Mesenchymal stem cell (in vitro differentiated cells and primary cell): ENCODE data around the gene GPNMB.

Source experiments
- DNase-seq: peaks from one replicate; pipeline ENCODE4 v3.0.0-alpha.2; 2013
- H2AFZ ChIP-seq: one replicate; pipeline ENCODE4 v1.6.1; 2013; ENCODE audit warnings: low read depth, mild to moderate bottlenecking, control low read depth, inconsistent platforms, low read length, moderate library complexity
- H2AK5ac ChIP-seq: 2 replicates; pipeline ENCODE4 v1.6.1; 2013; ENCODE audit warnings: low read length, moderate library complexity, mild to moderate bottlenecking, inconsistent platforms; ENCODE audit not compliant: severe bottlenecking
- H2BK120ac ChIP-seq: one replicate; pipeline ENCODE4 v1.6.1; 2013; ENCODE audit warnings: low read depth, mild to moderate bottlenecking, inconsistent platforms, low read length, moderate library complexity
- H2BK12ac ChIP-seq, 2 experiments: one replicate each; pipeline ENCODE4 v1.6.1; 2013; ENCODE audit warnings: inconsistent platforms in 2 of 2, low read length in 2 of 2, mild to moderate bottlenecking in 2 of 2, moderate library complexity in 2 of 2, control low read depth in 1 of 2
- H2BK15ac ChIP-seq: one replicate; pipeline ENCODE4 v1.6.1; 2013; ENCODE audit warnings: mild to moderate bottlenecking, low read depth, inconsistent platforms; ENCODE audit not compliant: poor library complexity, severe bottlenecking
- H2BK5ac ChIP-seq: 2 replicates; pipeline ENCODE4 v1.6.1; 2013; ENCODE audit warnings: low read depth, mild to moderate bottlenecking, low read length, control low read depth, inconsistent platforms; ENCODE audit not compliant: poor library complexity, severe bottlenecking
- H3K14ac ChIP-seq, 2 experiments: one replicate each; pipeline ENCODE4 v1.6.1; 2013; ENCODE audit warnings: inconsistent platforms in 2 of 2, low read length in 2 of 2, control low read depth in 1 of 2, mild to moderate bottlenecking in 1 of 2, moderate library complexity in 1 of 2
- H3K18ac ChIP-seq, 2 experiments: one replicate each; pipeline ENCODE4 v1.6.1; 2013; ENCODE audit warnings: inconsistent platforms in 2 of 2, low read length in 2 of 2, control low read depth in 1 of 2, low read depth in 1 of 2, mild to moderate bottlenecking in 1 of 2
- H3K23ac ChIP-seq, 2 experiments: one replicate each; pipeline ENCODE4 v1.6.1; 2013; ENCODE audit warnings: inconsistent platforms in 2 of 2, low read length in 2 of 2, mild to moderate bottlenecking in 2 of 2, moderate library complexity in 2 of 2, control low read depth in 1 of 2
- H3K27ac ChIP-seq: 2 replicates; pipeline ENCODE4 v1.5.1; 2013; ENCODE audit warnings: mild to moderate bottlenecking, moderate library complexity, low read length, control low read depth, inconsistent platforms; ENCODE audit not compliant: poor library complexity, severe bottlenecking
- H3K27me3 ChIP-seq, 2 experiments: 2 replicates each; pipeline versions ENCODE4 v1.6.1 to v1.7.0; 2013; ENCODE audit warnings: low read length in 2 of 2, mild to moderate bottlenecking in 2 of 2, moderate library complexity in 2 of 2, control low read depth in 1 of 2, inconsistent platforms in 1 of 2; ENCODE audit not compliant: control insufficient read depth in 1 of 2, insufficient read depth in 1 of 2
- H3K36me3 ChIP-seq, 2 experiments: 2 replicates each; pipeline versions ENCODE4 v1.6.1 to v1.7.0; 2013; ENCODE audit warnings: low read length in 2 of 2, control low read depth in 1 of 2, inconsistent platforms in 1 of 2, low read depth in 1 of 2, mild to moderate bottlenecking in 1 of 2; ENCODE audit not compliant: insufficient read depth in 2 of 2, control insufficient read depth in 1 of 2
- H3K4ac ChIP-seq, 2 experiments: one replicate each; pipeline ENCODE4 v1.6.1; 2013; ENCODE audit warnings: inconsistent platforms in 2 of 2, low read length in 2 of 2, mild to moderate bottlenecking in 2 of 2, moderate library complexity in 2 of 2, control low read depth in 1 of 2, low read depth in 1 of 2
- H3K4me1 ChIP-seq: 2 replicates; pipeline ENCODE4 v1.6.1; 2013; ENCODE audit warnings: low read depth, low read length, control low read depth; ENCODE audit not compliant: control insufficient read depth, insufficient read depth
- H3K4me2 ChIP-seq: 2 replicates; pipeline ENCODE4 v1.6.1; 2013; ENCODE audit warnings: low read length, mild to moderate bottlenecking, inconsistent platforms; ENCODE audit not compliant: poor library complexity, severe bottlenecking
- H3K4me3 ChIP-seq, 2 experiments: 2 replicates each; pipeline versions ENCODE4 v1.5.1 to v1.7.0; 2013; ENCODE audit warnings: low read length in 2 of 2, mild to moderate bottlenecking in 2 of 2, control low read depth in 1 of 2, low read depth in 1 of 2; ENCODE audit not compliant: insufficient read depth in 1 of 2
- H3K79me1 ChIP-seq: replicated peaks from 2 replicates; pipeline ENCODE4 v1.6.1; 2013; ENCODE audit warnings: mild to moderate bottlenecking, control low read depth, low read length, inconsistent platforms; ENCODE audit not compliant: poor library complexity, severe bottlenecking
- H3K9ac ChIP-seq: 2 replicates; pipeline ENCODE4 v1.7.0; 2013; ENCODE audit warnings: mild to moderate bottlenecking, low read length, moderate library complexity
- H3K9me3 ChIP-seq: 2 replicates; pipeline ENCODE4 v1.7.0; 2013; ENCODE audit warnings: mild to moderate bottlenecking, low read length; ENCODE audit not compliant: control insufficient read depth
- H4K8ac ChIP-seq: one replicate; pipeline ENCODE4 v1.6.1; 2013; ENCODE audit warnings: inconsistent platforms, mild to moderate bottlenecking, low read length, moderate library complexity
- H4K91ac ChIP-seq: one replicate; pipeline ENCODE4 v1.6.1; 2013; ENCODE audit warnings: mild to moderate bottlenecking, low read length, inconsistent platforms
- WGBS: methylation state at CpG from one replicate; pipeline ENCODE4 v1.1.7; 2013; ENCODE audit warnings: mixed read lengths; 5-methylcytosine and 5-hydroxymethylcytosine counted together

Gene GPNMB

DNA sequence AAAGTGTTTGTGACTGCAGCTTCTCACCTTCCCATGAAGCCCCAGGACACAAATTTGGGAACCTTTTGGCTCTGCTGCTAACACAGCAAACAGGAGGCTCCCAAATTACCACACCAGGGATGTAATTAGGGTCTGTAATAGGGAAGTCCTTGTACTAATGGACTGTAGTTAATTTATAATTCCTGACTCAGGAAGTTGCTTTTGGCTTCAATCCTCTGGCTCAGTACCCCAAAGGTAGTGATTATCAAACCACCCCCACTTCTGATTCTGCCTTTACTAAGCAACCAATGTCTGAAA is 48.8 kb downstream of the GPNMB start:
- Histone ChIP-seq H3K14ac (no peak overlapping the region), H3K4me2 (no peak overlapping the region), H3K4me3 (no peak overlapping the region), H3K27me3 (no peaks in the 10 kb centered on the region), H2AFZ (no peak overlapping the region), H3K79me1 (no peaks in the 10 kb centered on the region), H3K9ac (no peak overlapping the region), H3K36me3 (no peaks in the 10 kb centered on the region), H3K4ac (no peak overlapping the region), H3K9me3 (no peaks in the 10 kb centered on the region), H3K18ac (no peak overlapping the region), H2BK15ac (no peak overlapping the region), H3K23ac (no peak overlapping the region), H3K4me1 (peaks cover 3% of the 10 kb centered on the region), H2BK120ac (no peak overlapping the region), H3K27ac (no peak overlapping the region), H4K8ac (no peak overlapping the region), H2AK5ac (no peak overlapping the region), H2BK5ac (no peak overlapping the region), H4K91ac (no peak overlapping the region), H2BK12ac (no peak overlapping the region)
- DNase-seq, result no peak

DNA sequence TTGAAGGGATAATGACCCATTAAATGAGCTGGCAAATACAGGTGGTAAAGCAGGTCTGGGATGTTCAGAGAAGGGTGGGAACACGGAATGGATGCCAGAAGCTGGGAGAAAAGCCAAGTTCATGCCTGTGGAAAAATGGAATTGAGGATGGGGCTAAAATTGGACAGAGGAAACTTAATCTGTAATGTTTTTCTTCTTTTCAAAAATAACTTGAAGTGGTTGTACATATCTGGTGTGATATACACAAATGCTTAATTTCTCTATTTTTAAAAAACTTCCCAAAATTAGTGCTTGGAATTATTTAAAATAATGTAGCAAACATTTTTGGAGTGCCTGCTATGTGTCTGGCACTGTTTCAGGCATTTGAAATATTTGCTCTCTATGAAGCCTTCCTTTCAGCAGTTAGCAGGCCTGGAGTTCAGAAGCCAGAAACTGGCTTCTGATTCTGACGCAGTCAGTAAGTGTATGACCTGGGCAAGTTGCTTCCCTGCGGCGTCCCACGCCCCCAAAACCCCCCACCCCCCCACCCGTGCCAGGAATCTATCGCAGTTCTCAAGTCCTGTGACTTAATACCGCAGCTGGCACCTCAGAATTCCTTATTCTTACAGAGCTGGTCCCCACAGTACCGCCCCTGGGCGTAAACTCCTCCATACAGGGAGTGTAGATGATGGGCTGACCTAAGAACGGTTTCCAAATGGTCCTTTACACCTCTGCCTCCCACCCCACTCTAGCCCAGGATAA is 51.7 kb downstream of the GPNMB start:
- Histone ChIP-seq H3K23ac (no peak overlapping the region), H3K27ac (peak overlapping the region; percentile 84), H4K8ac (peak overlapping the region; percentile 92), H2AFZ (no peak overlapping the region), H3K9ac (peak overlapping the region; percentile 97), H2AK5ac (peak overlapping the region; percentile 26), H3K9me3 (no peaks in the 10 kb centered on the region), H3K36me3 (peaks cover 3 to 19% of the 10 kb centered on the region in 2 experiments), H3K18ac (peak overlapping the region in 1 of 2 experiments; percentile 53), H3K4me3 (peak overlapping the region in 1 of 2 experiments; percentile 100), H3K79me1 (peaks cover 2% of the 10 kb centered on the region), H2BK15ac (no peak overlapping the region), H3K4ac (peak overlapping the region in 1 of 2 experiments; percentile 54), H4K91ac (no peak overlapping the region), H2BK12ac (no peak overlapping the region), H3K14ac (no peak overlapping the region), H2BK5ac (no peak overlapping the region), H3K27me3 (no peaks in the 10 kb centered on the region), H3K4me2 (no peak overlapping the region), H3K4me1 (peaks cover 3% of the 10 kb centered on the region), H2BK120ac (peak overlapping the region; percentile 50)
- DNase-seq, result no peak
- 91% methylated on average over 8 of the region's 11 CpGs for WGBS

DNA sequence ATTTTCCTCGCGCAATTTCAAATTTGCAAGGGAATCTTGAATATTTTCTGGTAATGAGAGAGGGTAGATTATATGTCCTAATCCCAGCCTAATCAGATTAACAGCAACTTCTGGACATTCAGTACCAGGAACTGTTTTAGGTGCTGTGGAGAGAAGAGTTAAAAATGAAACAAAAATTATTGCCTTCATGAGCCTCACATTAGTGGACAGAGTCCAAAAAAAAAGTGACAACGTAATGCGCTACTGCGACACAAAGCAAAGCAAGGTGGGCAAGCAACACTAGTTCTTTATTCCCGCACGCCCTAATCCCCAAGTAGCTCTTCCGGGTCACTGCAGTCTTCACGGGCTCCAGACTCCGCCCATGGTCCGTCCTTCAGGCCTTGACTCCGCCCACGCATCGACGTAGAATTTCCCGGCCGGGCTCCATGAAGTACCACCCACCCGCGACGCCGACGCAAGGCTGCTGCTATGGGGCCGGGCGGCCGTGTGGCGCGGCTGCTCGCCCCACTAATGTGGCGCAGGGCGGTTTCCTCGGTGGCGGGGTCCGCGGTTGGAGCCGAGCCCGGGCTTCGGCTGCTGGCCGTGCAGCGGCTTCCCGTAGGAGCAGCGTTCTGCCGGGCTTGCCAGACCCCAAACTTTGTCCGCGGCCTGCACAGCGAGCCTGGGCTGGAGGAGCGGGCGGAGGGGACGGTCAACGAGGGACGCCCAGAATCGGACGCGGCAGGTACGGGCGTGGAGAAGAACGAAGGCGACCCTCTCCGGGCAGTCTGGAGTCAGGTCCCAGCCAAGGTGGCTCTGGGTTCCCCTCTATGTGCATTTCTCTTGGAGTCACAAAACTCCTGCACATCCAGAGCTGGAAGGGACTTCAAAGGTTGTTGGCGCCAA is 52.6 kb downstream of the GPNMB start, which contains the start of gene MALSU1:
Gene MALSU1 (plus strand): TSS at position 455 of the 885 bp plus-strand sequence. CDS start 14 bp downstream, at position 469.
- H2BK120ac ChIP-seq, result peak within 1 kb of the TSS; percentile 59
- H3K27me3 ChIP-seq, result no peaks in the 10 kb centered on the region
- WGBS, result under 1% methylated on average over 57 of the region's 59 CpGs
- H3K36me3 ChIP-seq, result peaks cover 3 to 23% of the 10 kb centered on the region in 2 experiments
- H3K18ac ChIP-seq, result peak within 1 kb of the TSS; percentile 57 to 75
- peaks cover 2% of the 10 kb centered on the region for H3K79me1 ChIP-seq
- peak within 1 kb of the TSS; percentile 65 for H4K91ac ChIP-seq
- H3K4me1 ChIP-seq, result peaks cover 3% of the 10 kb centered on the region
- DNase-seq, result peak; percentile 96
- peak within 1 kb of the TSS in 1 of 2 experiments; percentile 57 for H3K23ac ChIP-seq
- peak within 1 kb of the TSS in 1 of 2 experiments; percentile 44 for H3K14ac ChIP-seq
- H2BK12ac ChIP-seq, result no peak within 1 kb of the TSS
- H2BK5ac ChIP-seq, result no peak within 1 kb of the TSS
- peak within 1 kb of the TSS; percentile 94 to 100 for H3K4me3 ChIP-seq
- no peak within 1 kb of the TSS for H2BK15ac ChIP-seq
- peak within 1 kb of the TSS; percentile 67 for H3K4me2 ChIP-seq
- peak within 1 kb of the TSS; percentile 92 for H4K8ac ChIP-seq
- no peaks in the 10 kb centered on the region for H3K9me3 ChIP-seq
- peak within 1 kb of the TSS; percentile 84 for H3K27ac ChIP-seq
- peak within 1 kb of the TSS in 1 of 2 experiments; percentile 62 for H3K4ac ChIP-seq
- H2AFZ ChIP-seq, result peak within 1 kb of the TSS; percentile 43
- H2AK5ac ChIP-seq, result peak within 1 kb of the TSS; percentile 26
- peak within 1 kb of the TSS; percentile 97 for H3K9ac ChIP-seq

DNA sequence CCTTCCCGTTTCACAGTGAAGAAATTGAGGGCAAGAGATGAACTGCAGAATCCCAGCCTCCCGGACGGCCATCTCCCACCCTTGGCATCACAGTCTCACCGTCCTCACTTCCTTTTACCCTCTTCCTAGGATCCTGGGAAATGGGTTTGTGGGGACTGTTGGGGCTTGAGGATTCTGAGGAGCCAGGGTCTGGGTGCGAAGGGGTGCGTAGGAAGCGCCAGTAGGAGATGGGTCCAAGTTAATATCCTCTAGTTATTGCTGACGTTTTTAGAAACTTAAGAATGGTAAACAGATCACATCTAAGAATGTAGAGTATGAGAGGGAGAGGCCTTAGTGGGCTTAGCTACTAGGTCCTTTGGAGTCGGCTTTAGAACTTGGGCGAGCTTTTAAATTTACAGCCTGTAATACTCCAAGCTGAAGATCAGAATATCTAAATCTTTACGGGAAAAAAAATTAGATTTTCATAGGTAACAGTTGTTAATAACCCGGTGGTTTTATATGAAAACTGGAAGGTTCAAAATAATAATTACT is 53.3 kb downstream of the GPNMB start:
- DNase-seq, result peak; percentile 47
- H3K4me2 ChIP-seq, result peak overlapping the region; percentile 67
- H3K14ac ChIP-seq, result peak overlapping the region in 1 of 2 experiments; percentile 44
- H3K18ac ChIP-seq, result no peak overlapping the region
- H3K4me3 ChIP-seq, result peak overlapping the region; percentile 94 to 100
- peak overlapping the region; percentile 31 for H3K27ac ChIP-seq
- H2AK5ac ChIP-seq, result no peak overlapping the region
- 11% methylated on average over 8 of the region's 12 CpGs for WGBS
- H4K91ac ChIP-seq, result no peak overlapping the region
- peaks cover 2% of the 10 kb centered on the region for H3K79me1 ChIP-seq
- no peaks in the 10 kb centered on the region for H3K27me3 ChIP-seq
- H3K4me1 ChIP-seq, result peaks cover 3% of the 10 kb centered on the region
- H4K8ac ChIP-seq, result no peak overlapping the region
- H3K36me3 ChIP-seq, result peaks cover 3 to 30% of the 10 kb centered on the region in 2 experiments
- no peak overlapping the region for H2BK15ac ChIP-seq
- H2BK12ac ChIP-seq, result no peak overlapping the region
- no peaks in the 10 kb centered on the region for H3K9me3 ChIP-seq
- H2BK5ac ChIP-seq, result no peak overlapping the region
- peak overlapping the region; percentile 97 for H3K9ac ChIP-seq
- H2BK120ac ChIP-seq, result peak overlapping the region; percentile 59
- H3K4ac ChIP-seq, result no peak overlapping the region
- H2AFZ ChIP-seq, result peak overlapping the region; percentile 43
- peak overlapping the region in 1 of 2 experiments; percentile 57 for H3K23ac ChIP-seq
